ENCODE measurements around the gene ANTKMT.

GRCh38 chr16:711548-712320 is 9.2 kb upstream of the ANTKMT start:
- TF ChIP-seq CTCF (conservative IDR thresholded peaks at IDR 0.05; ENCODE audit: low read length), result peak; percentile 55
- no peak for TF ChIP-seq EZH2phosphoT487 (IDR thresholded peaks at IDR 0.05; ENCODE audit: borderline replicate concordance)
